Middle frontal gyrus (tissue), 1 donor: Measurements from ENCODE around the gene TTC21A.

Experiments used
- DNase-seq: peaks from one replicate; pipeline ENCODE4 v3.0.0-alpha.2; 2015; ENCODE audit warnings: low spot score; ENCODE audit errors: extremely low spot score

Gene TTC21A

GRCh38 chr3:39097716-39098472 is 9.6 kb upstream of the TTC21A start:
- no peak for DNase-seq

GRCh38 chr3:39098473-39099000 is 8.9 kb upstream of the TTC21A start:
- DNase-seq = no peak

- no peak for DNase-seq
Observed at GRCh38 chr3:39099242-39099641, 8.2 kb upstream of the TTC21A start.

GRCh38 chr3:39099738-39100499 is 7.6 kb upstream of the TTC21A start:
- no peak for DNase-seq

GRCh38 chr3:39100500-39100886 is 7.0 kb upstream of the TTC21A start:
- DNase-seq = no peak

GRCh38 chr3:39101022-39101689 is 6.3 kb upstream of the TTC21A start:
- DNase-seq = no peak

GRCh38 chr3:39102504-39103323 is 4.8 kb upstream of the TTC21A start:
- DNase-seq = no peak

- DNase-seq = no peak
Observed at GRCh38 chr3:39103324-39103693, 4.2 kb upstream of the TTC21A start.

- no peak for DNase-seq
Observed at GRCh38 chr3:39103791-39104552, 3.5 kb upstream of the TTC21A start.

GRCh38 chr3:39104961-39105686 is 2.4 kb upstream of the TTC21A start:
- DNase-seq = no peak

- DNase-seq = no peak
Observed at GRCh38 chr3:39105687-39106063, 1.8 kb upstream of the TTC21A start.

- no peak for DNase-seq
Observed at GRCh38 chr3:39106281-39106811, 1.1 kb upstream of the TTC21A start.

GRCh38 chr3:39106851-39107387 is 561 bp upstream of the TTC21A start:
- DNase-seq = no peak

- DNase-seq = no peak
Observed at GRCh38 chr3:39108200-39108710, 775 bp downstream of the TTC21A start.

GRCh38 chr3:39109086-39109485 is 1.6 kb downstream of the TTC21A start:
- no peak for DNase-seq

GRCh38 chr3:39110041-39110639 is 2.7 kb downstream of the TTC21A start:
- DNase-seq = no peak

GRCh38 chr3:39112113-39112512 is 4.6 kb downstream of the TTC21A start:
- DNase-seq = no peak

GRCh38 chr3:39112535-39112934 is 5.1 kb downstream of the TTC21A start:
- DNase-seq = no peak

GRCh38 chr3:39113291-39113690 is 5.8 kb downstream of the TTC21A start:
- DNase-seq = no peak
